ENCODE results near the gene RAD51. TPM values are rescaled to one million over a fixed set of nuclear protein-coding genes. Genes with fewer than 3 reads are reported as not detected.

RAD51 gene
- total RNA-seq, 2 donors from 2014 or later: 0.30 TPM; not detected in 1

GRCh38 chr15:40773902-40774301 is 78.9 kb downstream of the RAD51 start:
- DNase-seq (ENCODE audit: low spot score): no peak

GRCh38 chr15:40775007-40775406 is 80.0 kb downstream of the RAD51 start:
- H3K4me1 ChIP-seq: peaks cover 0 to 6% of the 10 kb centered on the region in 2 donors
- no peak overlapping the region for H3K27ac ChIP-seq
- no peak overlapping the region for H3K4me3 ChIP-seq
- no peak for TF ChIP-seq CTCF (IDR thresholded peaks at IDR 0.05)
- no peak for DNase-seq (ENCODE audit: low spot score)
- peaks cover 72% of the 10 kb centered on the region for H3K36me3 ChIP-seq
- H3K27me3 ChIP-seq: no peaks in the 10 kb centered on the region
- no peaks in the 10 kb centered on the region for H3K9me3 ChIP-seq

More at GRCh38 chr15:40773902-40774301, 78.9 kb downstream of the RAD51 start:
- H3K36me3 ChIP-seq: peaks cover 61% of the 10 kb centered on the region
- TF ChIP-seq CTCF (IDR thresholded peaks at IDR 0.05): no peak
- H3K4me1 ChIP-seq: peaks cover 0 to 17% of the 10 kb centered on the region in 2 donors
- no peak overlapping the region for H3K4me3 ChIP-seq
- no peak overlapping the region for H3K27ac ChIP-seq
- H3K27me3 ChIP-seq: no peaks in the 10 kb centered on the region
- no peaks in the 10 kb centered on the region for H3K9me3 ChIP-seq

GRCh38 chr15:40775740-40776536 is 81.0 kb downstream of the RAD51 start:
- Histone ChIP-seq H3K36me3 (peaks cover 74% of the 10 kb centered on the region), H3K27me3 (no peaks in the 10 kb centered on the region), H3K4me3 (no peak overlapping the region), H3K9me3 (no peaks in the 10 kb centered on the region), H3K27ac (no peak overlapping the region), H3K4me1 (no peaks in the 10 kb centered on the region)
- TF ChIP-seq CTCF (IDR thresholded peaks at IDR 0.05): no peak
- no peak for DNase-seq (ENCODE audit: low spot score)

GRCh38 chr15:40776537-40777141 is 81.7 kb downstream of the RAD51 start:
- no peak for DNase-seq (ENCODE audit: low spot score)
- TF ChIP-seq CTCF (IDR thresholded peaks at IDR 0.05): no peak
- no peaks in the 10 kb centered on the region for H3K27me3 ChIP-seq
- no peaks in the 10 kb centered on the region for H3K4me1 ChIP-seq
- H3K27ac ChIP-seq: no peak overlapping the region
- no peak overlapping the region for H3K4me3 ChIP-seq
- peaks cover 72% of the 10 kb centered on the region for H3K36me3 ChIP-seq
- no peaks in the 10 kb centered on the region for H3K9me3 ChIP-seq

Other genes with a start within 250 kb of the RAD51 start
- gene CHST14, start 224.2 kb upstream of the RAD51 start, total RNA-seq: 10 to 100 TPM; 13.2 to 14.2 TPM
- gene CCDC32, start 130.1 kb upstream of the RAD51 start, total RNA-seq: 10 to 100 TPM; 18.7 to 30.2 TPM
- 1 to 10 TPM; 5.6 to 8.5 TPM for gene RPUSD2, start 125.9 kb upstream of the RAD51 start, total RNA-seq
- gene KNL1, start 100.9 kb upstream of the RAD51 start, total RNA-seq: 1 to 10 TPM in 1 of 2 donors, under 1 TPM in 1; 0.51 to 4.6 TPM
- 10 to 100 TPM; 12.4 to 14.4 TPM for gene RMDN3, start 60.1 kb downstream of the RAD51 start, total RNA-seq
- 10 to 100 TPM in 1 of 2 donors, 1 to 10 TPM in 1; 9.7 to 33.8 TPM for gene GCHFR, start 68.9 kb downstream of the RAD51 start, total RNA-seq
- gene C15orf62, start 74.8 kb downstream of the RAD51 start, total RNA-seq: under 1 TPM in 1 of 2 donors, not detected in 1; 0.83 TPM
- 10 to 100 TPM; 10.1 to 14.8 TPM for gene ZFYVE19, start 111.9 kb downstream of the RAD51 start, total RNA-seq
- 10 to 100 TPM; 11.6 to 15.7 TPM for gene DNAJC17, start 112.3 kb downstream of the RAD51 start, total RNA-seq
- not detected for gene PPP1R14D, start 133.5 kb downstream of the RAD51 start, total RNA-seq
- gene SPINT1, start 148.9 kb downstream of the RAD51 start, total RNA-seq: 10 to 100 TPM in 1 of 2 donors, 1 to 10 TPM in 1; 6.5 to 13.0 TPM
- gene RHOV, start 179.1 kb downstream of the RAD51 start, total RNA-seq: not detected
- gene VPS18, start 199.3 kb downstream of the RAD51 start, total RNA-seq: 10 to 100 TPM; 18.1 to 26.1 TPM
- 1 to 10 TPM; 7.5 to 9.8 TPM for gene DLL4, start 234.2 kb downstream of the RAD51 start, total RNA-seq

All from right atrium auricular region (tissue), 2 donors.